HG02973 (cell line): ENCODE data around the gene TRIM33.
"Not testable (repeated sequence)": the region's sequence is repeated elsewhere in the genome, so short reads cannot be mapped to it uniquely, and the experiment has no call there.

ENCODE experiments used
- ATAC-seq: cut with Tn5 transposase; IDR thresholded peaks from one replicate; pipeline ENCODE4 v1.9.1; 2021; ENCODE audit warnings: moderate library complexity; ENCODE audit not compliant: unreplicated experiment

Gene TRIM33

GRCh38 chr1:114468710-114469468 lies 42.1 kb downstream of the TRIM33 start:
- no peak for ATAC-seq

GRCh38 chr1:114468047-114468446 lies 43.0 kb downstream of the TRIM33 start:
- no peak for ATAC-seq

GRCh38 chr1:114467491-114467890 lies 43.5 kb downstream of the TRIM33 start:
- ATAC-seq, result no peak

- no peak for ATAC-seq
Measured at GRCh38 chr1:114466334-114467014, 44.5 kb downstream of the TRIM33 start.

- ATAC-seq, result no peak
Measured at GRCh38 chr1:114462963-114463362, 48.0 kb downstream of the TRIM33 start.

GRCh38 chr1:114462341-114462740 lies 48.7 kb downstream of the TRIM33 start:
- ATAC-seq, result no peak

GRCh38 chr1:114458237-114458777 lies 52.7 kb downstream of the TRIM33 start:
- no peak for ATAC-seq

GRCh38 chr1:114457675-114458236 lies 53.2 kb downstream of the TRIM33 start:
- no peak for ATAC-seq

- no peak for ATAC-seq
Measured at GRCh38 chr1:114456586-114456985, 54.4 kb downstream of the TRIM33 start.

GRCh38 chr1:114455102-114455785 lies 55.8 kb downstream of the TRIM33 start:
- ATAC-seq, result no peak

GRCh38 chr1:114454539-114454938 lies 56.5 kb downstream of the TRIM33 start:
- ATAC-seq, result no peak

GRCh38 chr1:114453361-114453784 lies 57.6 kb downstream of the TRIM33 start:
- no peak for ATAC-seq

GRCh38 chr1:114448370-114449036 lies 62.5 kb downstream of the TRIM33 start:
- no peak for ATAC-seq

- ATAC-seq, result no peak
Measured at GRCh38 chr1:114446198-114446597, 64.8 kb downstream of the TRIM33 start.

- ATAC-seq, result not testable (repeated sequence)
Measured at GRCh38 chr1:114443226-114443625, 67.8 kb downstream of the TRIM33 start.

- ATAC-seq, result no peak
Measured at GRCh38 chr1:114441332-114441731, 69.7 kb downstream of the TRIM33 start.

GRCh38 chr1:114439369-114439768 lies 71.6 kb downstream of the TRIM33 start:
- ATAC-seq, result no peak

GRCh38 chr1:114437812-114438211 lies 73.2 kb downstream of the TRIM33 start:
- ATAC-seq, result no peak

GRCh38 chr1:114436799-114437198 lies 74.2 kb downstream of the TRIM33 start:
- no peak for ATAC-seq

- no peak for ATAC-seq
Measured at GRCh38 chr1:114435088-114435715, 75.8 kb downstream of the TRIM33 start.
